OCI-LY3 (cell line): ENCODE measurements around the gene BRWD1.

Experiments
- H2AFZ ChIP-seq: fragments of 200-600, 300-600 bp; shearing (Covaris generic); 2 replicates; pipeline ENCODE4 v1.6.0; 2014; ENCODE audit warnings: antibody characterized with exemption, low read depth, low read length
- H3K27ac ChIP-seq: fragments of 200-600, 300-600 bp; sonication (generic); 2 replicates; pipeline ENCODE4 v1.5.1; 2014; ENCODE audit warnings: mild to moderate bottlenecking, low read length, moderate library complexity, mixed read lengths
- H3K27me3 ChIP-seq: fragments of 200-600, 300-600 bp; sonication (generic); 2 replicates; pipeline ENCODE4 v1.6.1; 2014; ENCODE audit warnings: low read depth, low read length, mixed read lengths
- H3K36me3 ChIP-seq: fragments of 200-600, 300-600 bp; sonication (generic); replicated peaks from 2 replicates; pipeline ENCODE3; 2014; ENCODE audit warnings: low read depth, low read length, mixed read lengths
- H3K4me1 ChIP-seq: fragments of 300-600, 200-600 bp; sonication (generic); 2 replicates; pipeline ENCODE4 v1.6.1; 2014; ENCODE audit warnings: low read length, mixed read lengths
- H3K4me2 ChIP-seq: fragments of 200-600, 300-600 bp; sonication (generic); 2 replicates; pipeline ENCODE4 v1.6.1; 2014; ENCODE audit warnings: low read length, mixed read lengths
- H3K4me3 ChIP-seq: fragments of 300-600, 200-600 bp; sonication (generic); 2 replicates; pipeline ENCODE4 v1.5.1; 2014; ENCODE audit warnings: antibody characterized with exemption, mild to moderate bottlenecking, low read length, moderate library complexity
- H3K79me2 ChIP-seq: fragments of 300-600, 200-600 bp; shearing (Covaris generic); 2 replicates; pipeline ENCODE4 v1.6.1; 2014; ENCODE audit warnings: mild to moderate bottlenecking, low read length, mixed read lengths
- H3K9ac ChIP-seq: fragments of 300-600, 200-600 bp; shearing (Covaris generic); 2 replicates; pipeline ENCODE4 v1.6.0; 2014; ENCODE audit warnings: mild to moderate bottlenecking, low read length, moderate library complexity
- H3K9me3 ChIP-seq: fragments of 200-600, 300-600 bp; shearing (Covaris generic); 2 replicates; pipeline ENCODE4 v1.6.1; 2014; ENCODE audit warnings: low read length, mixed read lengths; ENCODE audit not compliant: insufficient read depth
- H4K20me1 ChIP-seq: fragments of 200-600, 300-600 bp; sonication (generic); 2 replicates; pipeline ENCODE4 v1.6.1; 2016; ENCODE audit warnings: low read length, mixed read lengths; ENCODE audit not compliant: insufficient read depth
- EZH2phosphoT487 ChIP-seq: fragments of 200-600 bp; shearing (Covaris generic); IDR thresholded peaks from 2 replicates; pipeline ENCODE4 v1.6.1; 2018; ENCODE audit warnings: antibody characterized with exemption, mixed run types, low read depth
- TF ChIP-seq, protein P1 (sequence below): fragments of 200-600, 300-600 bp; sonication (generic); IDR thresholded peaks from 2 replicates; pipeline ENCODE4 v1.5.1; 2014; ENCODE audit warnings: antibody characterized with exemption, low read length, low read depth

The BRWD1 gene

DNA sequence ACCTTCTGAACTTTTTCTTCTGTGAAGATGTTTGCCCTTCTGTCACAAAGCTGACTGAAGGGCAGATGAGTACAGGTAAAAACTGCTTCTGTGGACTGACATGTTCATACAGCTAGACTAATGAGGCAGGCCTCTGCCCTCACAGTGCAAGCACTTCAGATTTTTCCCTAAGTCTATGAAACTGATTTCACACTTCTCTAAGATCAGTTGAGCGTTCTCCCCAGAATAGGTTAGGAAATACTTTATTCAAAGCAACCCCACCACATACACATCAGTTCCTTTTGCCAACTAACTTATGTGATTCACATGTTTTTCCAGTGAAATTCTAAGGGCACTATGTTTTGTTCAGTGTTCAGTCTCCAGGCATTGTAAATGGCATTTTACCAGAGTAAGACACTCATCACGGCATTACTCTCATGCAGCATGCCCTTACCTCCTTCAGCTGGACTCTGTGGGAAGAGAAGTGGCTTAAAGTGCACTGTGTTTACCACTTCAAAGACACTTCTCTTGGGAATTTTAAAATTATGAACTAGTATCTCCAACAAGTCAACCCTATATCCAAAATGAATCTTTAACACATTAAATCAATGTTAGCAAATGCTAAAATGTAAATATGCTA, 124.8 kb downstream of the BRWD1 start:
- Histone ChIP-seq H3K4me3 (no peak overlapping the region), H3K27me3 (no peaks in the 10 kb centered on the region), H2AFZ (no peak overlapping the region), H3K27ac (no peak overlapping the region), H4K20me1 (no peaks in the 10 kb centered on the region), H3K79me2 (no peaks in the 10 kb centered on the region), H3K36me3 (no peaks in the 10 kb centered on the region), H3K9me3 (no peaks in the 10 kb centered on the region), H3K4me1 (peaks cover 9% of the 10 kb centered on the region; the same call in 1 of the 2 replicates), H3K9ac (no peak overlapping the region), H3K4me2 (no peak overlapping the region)
- TF ChIP-seq, protein P1, sequence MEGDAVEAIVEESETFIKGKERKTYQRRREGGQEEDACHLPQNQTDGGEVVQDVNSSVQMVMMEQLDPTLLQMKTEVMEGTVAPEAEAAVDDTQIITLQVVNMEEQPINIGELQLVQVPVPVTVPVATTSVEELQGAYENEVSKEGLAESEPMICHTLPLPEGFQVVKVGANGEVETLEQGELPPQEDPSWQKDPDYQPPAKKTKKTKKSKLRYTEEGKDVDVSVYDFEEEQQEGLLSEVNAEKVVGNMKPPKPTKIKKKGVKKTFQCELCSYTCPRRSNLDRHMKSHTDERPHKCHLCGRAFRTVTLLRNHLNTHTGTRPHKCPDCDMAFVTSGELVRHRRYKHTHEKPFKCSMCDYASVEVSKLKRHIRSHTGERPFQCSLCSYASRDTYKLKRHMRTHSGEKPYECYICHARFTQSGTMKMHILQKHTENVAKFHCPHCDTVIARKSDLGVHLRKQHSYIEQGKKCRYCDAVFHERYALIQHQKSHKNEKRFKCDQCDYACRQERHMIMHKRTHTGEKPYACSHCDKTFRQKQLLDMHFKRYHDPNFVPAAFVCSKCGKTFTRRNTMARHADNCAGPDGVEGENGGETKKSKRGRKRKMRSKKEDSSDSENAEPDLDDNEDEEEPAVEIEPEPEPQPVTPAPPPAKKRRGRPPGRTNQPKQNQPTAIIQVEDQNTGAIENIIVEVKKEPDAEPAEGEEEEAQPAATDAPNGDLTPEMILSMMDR, result no peak
- TF ChIP-seq EZH2phosphoT487, result no peak

DNA sequence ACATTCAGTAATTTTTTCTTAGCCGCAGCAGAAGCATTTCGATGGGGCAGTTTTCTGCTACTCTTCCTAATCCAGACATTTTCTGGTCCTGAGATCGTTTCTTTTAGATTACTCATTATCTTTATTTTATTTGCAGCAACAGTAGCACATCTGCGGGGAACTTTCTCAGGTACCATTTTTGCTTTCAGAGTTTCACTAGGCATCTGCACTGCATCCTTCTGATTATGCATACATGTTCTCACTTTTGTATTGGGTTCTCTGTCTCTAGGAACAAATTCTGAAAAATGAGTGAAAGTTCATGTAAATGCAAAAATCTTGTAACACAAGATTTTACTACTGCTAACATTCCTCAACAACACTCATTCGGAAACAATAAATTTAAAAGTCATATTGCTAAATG, 126.3 kb downstream of the BRWD1 start:
- no peak overlapping the region for H3K9ac ChIP-seq
- H3K4me1 ChIP-seq, result peaks cover 11% of the 10 kb centered on the region
- no peaks in the 10 kb centered on the region for H3K27me3 ChIP-seq
- no peak overlapping the region for H3K27ac ChIP-seq
- H3K36me3 ChIP-seq, result no peaks in the 10 kb centered on the region
- TF ChIP-seq, protein P1, result no peak
- TF ChIP-seq EZH2phosphoT487, result no peak
- no peak overlapping the region for H3K4me3 ChIP-seq
- H3K4me2 ChIP-seq, result no peak overlapping the region
- no peak overlapping the region for H2AFZ ChIP-seq
- H4K20me1 ChIP-seq, result no peaks in the 10 kb centered on the region
- no peaks in the 10 kb centered on the region for H3K9me3 ChIP-seq
- H3K79me2 ChIP-seq, result peaks cover 9% of the 10 kb centered on the region

DNA sequence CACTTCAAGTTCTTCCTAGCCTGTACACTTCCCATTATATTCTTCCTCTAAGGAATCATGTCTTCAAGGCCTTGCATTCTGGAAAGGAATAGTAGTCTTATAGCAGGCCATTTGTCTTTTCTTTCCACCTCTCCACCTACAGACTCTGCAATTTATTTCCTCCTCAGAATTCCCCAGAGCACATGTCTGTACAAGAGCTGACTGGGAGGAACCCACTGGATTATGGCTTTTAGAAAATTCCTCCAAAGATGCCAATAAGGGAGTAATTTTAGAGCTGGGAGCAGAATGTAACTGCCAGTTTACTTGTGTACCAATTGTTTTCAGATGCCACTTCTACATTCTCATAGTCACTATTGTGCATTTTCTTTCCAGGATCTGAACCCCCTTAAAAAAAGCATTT, 126.8 kb downstream of the BRWD1 start:
- H3K4me2 ChIP-seq, result no peak overlapping the region
- no peaks in the 10 kb centered on the region for H3K27me3 ChIP-seq
- no peaks in the 10 kb centered on the region for H3K36me3 ChIP-seq
- no peak overlapping the region for H3K9ac ChIP-seq
- no peak overlapping the region for H3K4me3 ChIP-seq
- no peak for TF ChIP-seq EZH2phosphoT487
- TF ChIP-seq, protein P1, result no peak
- no peaks in the 10 kb centered on the region for H3K9me3 ChIP-seq
- H2AFZ ChIP-seq, result no peak overlapping the region
- no peak overlapping the region for H3K27ac ChIP-seq
- peaks cover 15% of the 10 kb centered on the region for H3K4me1 ChIP-seq
- no peaks in the 10 kb centered on the region for H4K20me1 ChIP-seq
- H3K79me2 ChIP-seq, result peaks cover 14% of the 10 kb centered on the region

DNA sequence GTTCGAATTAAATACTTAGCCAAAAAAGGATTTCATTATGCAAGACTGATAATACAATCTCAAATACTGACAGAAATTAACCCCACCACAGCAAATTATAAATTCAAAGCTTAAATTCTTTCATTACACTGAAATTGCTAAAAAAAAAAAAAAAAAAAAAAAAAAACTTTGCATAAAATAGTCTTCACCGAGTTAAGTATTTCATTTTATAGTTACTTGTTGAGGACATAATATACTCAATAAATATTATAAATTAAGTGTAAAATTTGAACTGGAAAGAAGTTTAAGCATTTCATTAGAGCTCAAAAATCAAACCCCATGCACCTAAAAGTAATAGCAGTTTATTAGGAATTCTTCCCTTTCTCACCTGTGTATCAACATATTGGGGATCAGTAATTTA, 128.3 kb downstream of the BRWD1 start:
- Histone ChIP-seq H3K9ac (no peak overlapping the region), H3K4me2 (no peak overlapping the region), H3K27ac (no peak overlapping the region), H3K36me3 (peaks cover 8% of the 10 kb centered on the region), H3K79me2 (peaks cover 26% of the 10 kb centered on the region), H2AFZ (no peak overlapping the region), H3K4me1 (peaks cover 18% of the 10 kb centered on the region), H3K27me3 (no peaks in the 10 kb centered on the region), H3K9me3 (no peaks in the 10 kb centered on the region), H3K4me3 (no peak overlapping the region), H4K20me1 (no peaks in the 10 kb centered on the region)
- no peak for TF ChIP-seq EZH2phosphoT487
- TF ChIP-seq, protein P1, result no peak
